ENCODE data around the gene APOBEC4. TPM values are rescaled to one million over a fixed set of nuclear protein-coding genes. Genes with fewer than 3 reads are reported as not detected.

Gene APOBEC4
- total and polyA plus RNA-seq, 10 of the 15 experiments (the other 5 are each of a cell fraction or from before 2014, with no cell fraction given): 0.04 to 0.25 (median 0.06) TPM; not detected in 5

- TF ChIP-seq SKIL (IDR thresholded peaks at IDR 0.05; ENCODE audit: low read depth, poor library complexity, severe bottlenecking) (peak; percentile 15), MXI1 (IDR thresholded peaks at IDR 0.05; ENCODE audit: low read depth, low read length) (peak; percentile 22; the same call in 1 of the 2 replicates), DPF2 (IDR thresholded peaks at IDR 0.05) (peak; percentile 33), ZBTB11 (CRISPR knock-in tag; IDR thresholded peaks at IDR 0.05) (no peak), ATF2 (IDR thresholded peaks at IDR 0.05; ENCODE audit: low read length) (peak; percentile 40; the same call in 1 of the 2 replicates), E2F8 (IDR thresholded peaks at IDR 0.05; ENCODE audit: low read depth, partially characterized antibody) (peak; percentile 24), ZBTB33 (IDR thresholded peaks at IDR 0.05) (no peak), ZNF217 (IDR thresholded peaks at IDR 0.05) (no peak), EP300 (IDR thresholded peaks at IDR 0.05; ENCODE audit: borderline replicate concordance in 1 of 2, control insufficient read depth in 1 of 2, low read depth in 2 of 2, low read length in 2 of 2) (0 out of 4 replicates have a peak, but pooled peaks of 1 of the 2 experiments have one; percentile 21), POLR2A (IDR thresholded peaks at IDR 0.05; ENCODE audit: low read depth, low read length) (no peak), SPI1 (IDR thresholded peaks at IDR 0.05; ENCODE audit: borderline replicate concordance, insufficient read depth, low read depth, low read length) (peak; percentile 88), IRF5 (IDR thresholded peaks at IDR 0.05; ENCODE audit: borderline replicate concordance) (no peak), PAX8 (IDR thresholded peaks at IDR 0.05) (no peak), SREBF2 (IDR thresholded peaks at IDR 0.05; ENCODE audit: low read length) (no peak)
These were observed 45.7 kb downstream of the APOBEC4 start (continued) for GRCh38 chr1:183607322-183607980.
